ENCODE data around the gene KDM7A. TPM values are rescaled to one million over a fixed set of nuclear protein-coding genes. Genes with fewer than 3 reads are reported as not detected.
"Not testable (repeated sequence)": the region's sequence is repeated elsewhere in the genome, so short reads cannot be mapped to it uniquely, and the experiment has no call there.

KDM7A gene
- total RNA-seq, 5 donors from 2014 or later (not counting 1 experiment from before 2014, with no cell fraction given) = 36.5 to 60.2 (median 55.0) TPM

DNA sequence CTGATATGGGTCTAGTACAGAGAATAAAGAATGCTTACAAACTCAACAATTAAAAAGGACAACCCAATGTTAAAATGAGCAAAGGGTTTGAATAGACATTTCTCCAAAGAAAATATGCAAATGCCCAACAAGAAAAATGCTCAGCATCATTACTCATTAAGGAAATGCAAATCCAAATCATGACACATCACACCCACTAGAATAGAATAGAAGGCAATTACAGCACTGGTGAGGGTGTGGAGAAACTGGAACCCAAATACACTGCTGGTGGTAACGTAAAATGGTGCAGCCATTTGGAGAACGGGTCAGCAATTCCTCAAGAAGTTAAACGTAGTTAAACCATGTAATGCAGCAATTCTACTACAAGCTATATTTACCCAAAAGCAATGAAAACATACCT is 53.8 kb downstream of the KDM7A start:
- Mint-ChIP-seq H3K27me3 (no peaks in the 10 kb centered on the region), H3K36me3 (peaks cover 53% of the 10 kb centered on the region), H3K9me3 (no peaks in the 10 kb centered on the region), H3K4me1 (peaks cover 0 to 4% (median 0%) of the 10 kb centered on the region in 3 donors), H3K4me3 (no peak overlapping the region), H3K27ac (peak overlapping the region in 1 of 2 donors; percentile 4)
- CTCF ChIA-PET = no interaction called here
- no peak overlapping the region for H3K4me3 ChIP-seq (ENCODE audit: control insufficient read depth in 1 of 2, extremely low read depth in 1 of 2, low read length in 1 of 2)
- no peaks in the 10 kb centered on the region for H3K4me1 ChIP-seq (ENCODE audit: control insufficient read depth in 1 of 2, extremely low read depth in 1 of 2, insufficient read depth in 2 of 2, low read length in 2 of 2)
- H3K27me3 ChIP-seq (replicated peaks in 1 of 2; ENCODE audit: control insufficient read depth in 2 of 2, extremely low read depth in 1 of 2, insufficient read depth in 2 of 2, low read length in 1 of 2) = no peaks in the 10 kb centered on the region
- POLR2A ChIA-PET = no interaction called here
- WGBS (ENCODE audit: insufficient coverage) = 90% methylated on average over 2 of the region's 3 CpGs
- DNase-seq (no peak), ATAC-seq (replicated peaks in 1 of 4) (no peak)
- no peaks in the 10 kb centered on the region for H3K9me3 ChIP-seq
- no peak overlapping the region for H3K27ac ChIP-seq (ENCODE audit: low read length)
- peaks cover 0 to 56% of the 10 kb centered on the region in 2 donors for H3K36me3 ChIP-seq (ENCODE audit: control insufficient read depth in 2 of 2, extremely low read depth in 1 of 2, insufficient read depth in 1 of 2, low read length in 1 of 2)

DNA sequence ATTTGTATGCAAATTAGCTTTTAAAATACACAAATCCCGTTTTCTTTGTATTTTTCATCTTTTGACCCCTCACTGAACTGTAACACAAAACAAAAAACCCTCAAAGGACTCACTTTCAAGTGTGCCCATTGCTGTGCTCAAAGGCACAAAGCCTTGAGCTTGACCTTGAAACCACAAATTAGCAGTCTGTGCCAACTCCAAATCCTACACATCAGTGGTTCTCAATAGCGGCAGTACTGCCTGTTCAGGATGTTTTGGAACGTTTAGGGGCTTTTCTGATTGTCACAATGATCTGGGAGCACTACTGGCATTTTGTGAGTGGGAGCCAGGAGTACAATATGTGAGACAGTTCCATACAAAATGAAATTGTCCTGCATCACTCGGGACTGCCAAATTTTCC is 55.5 kb downstream of the KDM7A start:
- Histone ChIP-seq H3K9me3 (no peaks in the 10 kb centered on the region), H3K27ac (ENCODE audit: low read length) (no peak overlapping the region), H3K4me1 (ENCODE audit: control insufficient read depth in 1 of 2, extremely low read depth in 1 of 2, insufficient read depth in 2 of 2, low read length in 2 of 2) (no peaks in the 10 kb centered on the region), H3K4me3 (ENCODE audit: control insufficient read depth in 1 of 2, extremely low read depth in 1 of 2, low read length in 1 of 2) (no peak overlapping the region), H3K36me3 (ENCODE audit: control insufficient read depth in 2 of 2, extremely low read depth in 1 of 2, insufficient read depth in 1 of 2, low read length in 1 of 2) (peaks cover 0 to 59% of the 10 kb centered on the region in 2 donors), H3K27me3 (replicated peaks in 1 of 2; ENCODE audit: control insufficient read depth in 2 of 2, extremely low read depth in 1 of 2, insufficient read depth in 2 of 2, low read length in 1 of 2) (no peaks in the 10 kb centered on the region)
- peaks cover 57% of the 10 kb centered on the region for H3K36me3 Mint-ChIP-seq
- ATAC-seq (replicated peaks in 1 of 4) (no peak), DNase-seq (no peak)
- no peaks in the 10 kb centered on the region for H3K9me3 Mint-ChIP-seq
- 43% methylated on average over 1 of the region's 4 CpGs for WGBS (ENCODE audit: insufficient coverage)
- ChIA-PET POLR2A (no interaction called here), CTCF (no interaction called here)
- H3K27ac Mint-ChIP-seq = no peak overlapping the region
- H3K4me3 Mint-ChIP-seq = no peak overlapping the region
- peaks cover 0 to 2% (median 0%) of the 10 kb centered on the region in 3 donors for H3K4me1 Mint-ChIP-seq
- no peaks in the 10 kb centered on the region for H3K27me3 Mint-ChIP-seq

GRCh38 chr7:140114817-140115216 is 62.0 kb downstream of the KDM7A start:
- H3K27me3 Mint-ChIP-seq; H3K9me3 ChIP-seq; CTCF ChIA-PET; H3K27me3 ChIP-seq (replicated peaks in 1 of 2; ENCODE audit: control insufficient read depth in 2 of 2, extremely low read depth in 1 of 2, insufficient read depth in 2 of 2, low read length in 1 of 2); H3K27ac ChIP-seq (ENCODE audit: low read length); ATAC-seq (replicated peaks in 1 of 4); H3K4me1 Mint-ChIP-seq; POLR2A ChIA-PET; H3K4me3 ChIP-seq (ENCODE audit: control insufficient read depth in 1 of 2, extremely low read depth in 1 of 2, low read length in 1 of 2); H3K4me3 Mint-ChIP-seq; DNase-seq; H3K27ac Mint-ChIP-seq; H3K9me3 Mint-ChIP-seq; H3K4me1 ChIP-seq (ENCODE audit: control insufficient read depth in 1 of 2, extremely low read depth in 1 of 2, insufficient read depth in 2 of 2, low read length in 2 of 2): not testable (repeated sequence)
- H3K36me3 ChIP-seq (ENCODE audit: control insufficient read depth in 2 of 2, extremely low read depth in 1 of 2, insufficient read depth in 1 of 2, low read length in 1 of 2) = peaks cover 0 to 60% of the 10 kb centered on the region in 2 donors
- over 99% methylated on average over 15 of the region's 31 CpGs for WGBS (ENCODE audit: insufficient coverage)
- H3K36me3 Mint-ChIP-seq = peaks cover 59% of the 10 kb centered on the region

DNA sequence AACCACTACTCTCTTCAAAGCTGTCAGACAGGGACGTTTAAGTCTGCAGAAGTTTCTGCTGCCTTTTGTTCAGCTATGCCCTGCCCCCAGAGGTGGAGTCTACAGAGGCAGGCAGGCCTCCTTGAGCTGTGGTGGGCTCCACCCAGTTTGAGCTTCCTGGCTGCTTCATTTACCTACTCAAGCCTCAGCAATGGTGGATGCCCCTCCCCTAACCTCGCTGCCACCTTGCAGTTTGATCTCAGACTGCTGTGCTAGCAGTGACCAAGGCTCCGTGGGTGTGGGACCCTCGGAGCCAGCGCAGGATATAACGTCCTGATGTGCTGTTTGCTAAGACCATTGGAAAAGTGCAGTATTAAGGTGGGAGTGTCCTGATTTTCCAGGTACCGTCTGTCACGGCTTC is 68.0 kb downstream of the KDM7A start:
- H3K9me3 Mint-ChIP-seq; H3K27ac ChIP-seq (ENCODE audit: low read length); ATAC-seq (replicated peaks in 1 of 4); H3K4me3 ChIP-seq (ENCODE audit: control insufficient read depth in 1 of 2, extremely low read depth in 1 of 2, low read length in 1 of 2); CTCF ChIA-PET; H3K4me1 ChIP-seq (ENCODE audit: control insufficient read depth in 1 of 2, extremely low read depth in 1 of 2, insufficient read depth in 2 of 2, low read length in 2 of 2); H3K9me3 ChIP-seq; H3K27me3 Mint-ChIP-seq; H3K27ac Mint-ChIP-seq; H3K4me3 Mint-ChIP-seq; H3K27me3 ChIP-seq (replicated peaks in 1 of 2; ENCODE audit: control insufficient read depth in 2 of 2, extremely low read depth in 1 of 2, insufficient read depth in 2 of 2, low read length in 1 of 2): not testable (repeated sequence)
- Mint-ChIP-seq H3K4me1 (peaks cover 6 to 38% (median 13%) of the 10 kb centered on the region in 3 donors), H3K36me3 (peaks cover 71% of the 10 kb centered on the region)
- peak in 17 of 35 experiments; percentile 4 to 39 (median 14) for DNase-seq
- 93% methylated on average over 6 of the region's 8 CpGs for WGBS (ENCODE audit: insufficient coverage)
- POLR2A ChIA-PET = interaction anchor here in 1 of 2 donors (1.0 kb wide), 1 partner anchor 218 kb away, joined by 4 read pairs; no protein-coding TSS in a partner anchor
- peaks cover 14 to 37% of the 10 kb centered on the region in 2 donors for H3K36me3 ChIP-seq (ENCODE audit: control insufficient read depth in 2 of 2, extremely low read depth in 1 of 2, insufficient read depth in 1 of 2, low read length in 1 of 2)

DNA sequence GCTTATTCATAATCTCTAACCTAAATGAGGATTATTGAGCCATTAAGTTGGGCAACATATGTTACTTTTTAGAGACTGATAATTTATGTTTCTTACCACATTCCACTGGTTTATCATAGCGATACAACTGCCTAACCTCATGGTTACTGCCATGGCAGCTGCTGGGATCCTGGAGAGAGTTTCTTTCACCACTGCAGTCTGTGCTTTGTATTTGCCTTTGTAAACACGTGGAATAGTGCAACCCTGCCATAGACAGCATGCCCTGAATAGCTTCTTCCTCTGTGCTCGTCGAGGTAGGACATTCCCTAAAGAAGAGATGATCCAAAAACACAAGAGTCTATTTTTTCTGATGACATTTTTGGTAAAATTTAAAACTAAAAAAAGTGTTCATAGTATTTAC is 80.3 kb downstream of the KDM7A start:
- Histone ChIP-seq H3K9me3 (no peaks in the 10 kb centered on the region), H3K27me3 (replicated peaks in 1 of 2; ENCODE audit: control insufficient read depth in 2 of 2, extremely low read depth in 1 of 2, insufficient read depth in 2 of 2, low read length in 1 of 2) (no peaks in the 10 kb centered on the region), H3K27ac (ENCODE audit: low read length) (no peak overlapping the region), H3K36me3 (ENCODE audit: control insufficient read depth in 2 of 2, extremely low read depth in 1 of 2, insufficient read depth in 1 of 2, low read length in 1 of 2) (peaks cover 15 to 86% of the 10 kb centered on the region in 2 donors), H3K4me1 (ENCODE audit: control insufficient read depth in 1 of 2, extremely low read depth in 1 of 2, insufficient read depth in 2 of 2, low read length in 2 of 2) (no peaks in the 10 kb centered on the region), H3K4me3 (ENCODE audit: control insufficient read depth in 1 of 2, extremely low read depth in 1 of 2, low read length in 1 of 2) (no peak overlapping the region)
- DNase-seq (no peak), ATAC-seq (replicated peaks in 1 of 4) (no peak)
- Mint-ChIP-seq H3K27me3 (no peaks in the 10 kb centered on the region), H3K9me3 (no peaks in the 10 kb centered on the region), H3K4me3 (no peak overlapping the region), H3K4me1 (no peaks in the 10 kb centered on the region), H3K27ac (no peak overlapping the region), H3K36me3 (peaks cover 73% of the 10 kb centered on the region)
- 86% methylated on average over 2 of the region's 4 CpGs for WGBS (ENCODE audit: insufficient coverage)
- CTCF ChIA-PET = interaction anchor here in 1 of 2 donors (0.6 kb wide), 1 partner anchor 645 kb away, joined by 7 read pairs; no protein-coding TSS in a partner anchor
- POLR2A ChIA-PET = no interaction called here

GRCh38 chr7:140093375-140093774 is 83.4 kb downstream of the KDM7A start:
- no peaks in the 10 kb centered on the region for H3K4me1 ChIP-seq (ENCODE audit: control insufficient read depth in 1 of 2, extremely low read depth in 1 of 2, insufficient read depth in 2 of 2, low read length in 2 of 2)
- Mint-ChIP-seq H3K4me1 (peaks cover 0 to 2% (median 0%) of the 10 kb centered on the region in 3 donors), H3K9me3 (no peaks in the 10 kb centered on the region), H3K27me3 (no peaks in the 10 kb centered on the region), H3K27ac (peak overlapping the region; percentile 19 to 58), H3K4me3 (no peak overlapping the region), H3K36me3 (peaks cover 63% of the 10 kb centered on the region)
- ATAC-seq (replicated peaks in 1 of 4) = no peak
- no peaks in the 10 kb centered on the region for H3K9me3 ChIP-seq
- ChIA-PET POLR2A (no interaction called here), CTCF (no interaction called here)
- no peak for DNase-seq
- H3K27ac ChIP-seq (ENCODE audit: low read length) = no peak overlapping the region
- no peak overlapping the region for H3K4me3 ChIP-seq (ENCODE audit: control insufficient read depth in 1 of 2, extremely low read depth in 1 of 2, low read length in 1 of 2)
- no CpG with 5 or more reads among the region's 1 CpG for WGBS (ENCODE audit: insufficient coverage)
- H3K36me3 ChIP-seq (ENCODE audit: control insufficient read depth in 2 of 2, extremely low read depth in 1 of 2, insufficient read depth in 1 of 2, low read length in 1 of 2) = peaks cover 8 to 73% of the 10 kb centered on the region in 2 donors
- no peaks in the 10 kb centered on the region for H3K27me3 ChIP-seq (replicated peaks in 1 of 2; ENCODE audit: control insufficient read depth in 2 of 2, extremely low read depth in 1 of 2, insufficient read depth in 2 of 2, low read length in 1 of 2)

DNA sequence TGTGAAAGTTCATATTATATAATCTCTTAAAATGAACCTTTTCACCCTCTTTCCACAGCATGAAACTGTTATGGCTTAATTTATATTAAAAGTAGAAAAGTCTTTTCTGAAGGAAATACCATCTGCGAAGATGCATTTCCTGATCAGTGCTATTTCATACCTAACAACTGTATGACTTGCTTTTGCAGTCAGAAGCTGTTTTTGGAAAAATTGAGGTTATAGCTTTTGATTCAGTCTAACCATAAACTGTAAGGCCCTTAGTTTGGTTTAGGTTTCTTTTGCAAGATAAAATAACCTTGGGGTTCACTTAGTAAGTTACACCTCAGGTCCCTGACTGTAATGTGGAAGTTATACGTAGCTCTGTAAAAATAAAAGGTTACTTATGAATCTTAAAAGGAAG is 91.3 kb downstream of the KDM7A start:
- Mint-ChIP-seq H3K4me3 (peak overlapping the region in 1 of 3 donors; percentile 1), H3K27ac (peak overlapping the region; percentile 62 to 75)

More for the DNA sequence above, 91.3 kb downstream of the KDM7A start:
- ChIA-PET CTCF (no interaction called here), POLR2A (no interaction called here)
- Histone ChIP-seq H3K4me1 (ENCODE audit: control insufficient read depth in 1 of 2, extremely low read depth in 1 of 2, insufficient read depth in 2 of 2, low read length in 2 of 2) (peaks cover 0 to 10% of the 10 kb centered on the region in 2 experiments), H3K4me3 (ENCODE audit: control insufficient read depth in 1 of 2, extremely low read depth in 1 of 2, low read length in 1 of 2) (no peak overlapping the region), H3K36me3 (ENCODE audit: control insufficient read depth in 2 of 2, extremely low read depth in 1 of 2, insufficient read depth in 1 of 2, low read length in 1 of 2) (peaks cover 0 to 5% of the 10 kb centered on the region in 2 donors), H3K27ac (ENCODE audit: low read length) (peak overlapping the region; percentile 42), H3K9me3 (no peaks in the 10 kb centered on the region), H3K27me3 (replicated peaks in 1 of 2; ENCODE audit: control insufficient read depth in 2 of 2, extremely low read depth in 1 of 2, insufficient read depth in 2 of 2, low read length in 1 of 2) (no peaks in the 10 kb centered on the region)
- peak in 2 of 4 experiments; percentile 8 to 20 for ATAC-seq (replicated peaks in 1 of 4)
- Mint-ChIP-seq H3K4me1 (peaks cover 32 to 51% (median 39%) of the 10 kb centered on the region in 3 donors), H3K36me3 (no peaks in the 10 kb centered on the region), H3K9me3 (no peaks in the 10 kb centered on the region), H3K27me3 (no peaks in the 10 kb centered on the region)
- no peak for DNase-seq
- WGBS (ENCODE audit: insufficient coverage) = no CpG with 5 or more reads among the region's 2 CpGs

All from T-cell (primary cell).